Thyroid gland (tissue), 4 donors: ENCODE results near the gene SCAP.

Source experiments
- CTCF ChIP-seq, 6 experiments: fragments of 200-600 bp in 3 of 6; fragments of 450-650 bp in 3 of 6; sonication (generic) in 3 of 6; IDR thresholded peaks; one replicate each; pipeline ENCODE4 v1.5.1; 2016 to 2019; ENCODE audit warnings: antibody characterized with exemption in 6 of 6, mild to moderate bottlenecking in 2 of 6, inconsistent platforms in 1 of 6, moderate library complexity in 1 of 6
- POLR2A ChIP-seq, 2 donors: fragments of 450-650 bp; IDR thresholded peaks; one replicate each; pipeline ENCODE4 v1.6.1; 2017; ENCODE audit warnings: antibody characterized with exemption in 2 of 2, mild to moderate bottlenecking in 2 of 2, moderate library complexity in 1 of 2

- no peak for TF ChIP-seq CTCF (IDR thresholded peaks at IDR 0.05)
- TF ChIP-seq POLR2A (IDR thresholded peaks at IDR 0.05): no peak
These were observed 68.5 kb downstream of the SCAP start for GRCh38 chr3:47407237-47407636.
